Measurements from ENCODE around the gene GFOD2. TPM values are rescaled to one million over a fixed set of nuclear protein-coding genes. Genes with fewer than 3 reads are reported as not detected.

GFOD2 gene
- total and polyA plus RNA-seq, 2 of the 13 experiments (the other 11 are each of a cell fraction or from before 2014, with no cell fraction given), result 11.1 to 17.2 TPM

DNA sequence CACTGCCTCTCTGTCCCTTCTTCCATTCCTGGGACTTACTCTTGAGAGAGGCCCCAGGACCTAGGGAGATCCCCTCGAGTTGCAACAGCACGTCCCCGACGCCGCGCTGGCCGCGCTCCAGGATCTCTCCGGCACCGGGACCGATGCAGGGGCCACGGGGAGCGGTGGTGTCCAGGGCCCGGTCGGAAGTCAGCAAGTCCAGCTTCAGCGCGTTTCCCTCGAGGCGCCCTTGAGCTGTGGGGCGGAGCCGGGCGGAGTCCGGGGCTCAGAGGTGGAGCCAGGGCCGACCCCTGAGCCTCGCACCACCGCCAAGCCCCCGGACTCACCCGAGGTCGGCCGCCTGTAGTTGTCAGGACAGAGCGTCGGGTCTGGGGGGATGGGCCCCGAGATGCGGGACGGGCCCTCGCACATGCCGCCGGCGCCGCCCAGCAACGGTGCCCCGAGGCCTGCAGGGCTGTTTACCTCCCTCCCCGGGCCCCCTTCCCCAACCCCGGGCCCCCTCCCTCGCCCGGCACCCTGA, 53.0 kb downstream of the GFOD2 start (continued):
- TF ChIP-seq, protein P1, sequence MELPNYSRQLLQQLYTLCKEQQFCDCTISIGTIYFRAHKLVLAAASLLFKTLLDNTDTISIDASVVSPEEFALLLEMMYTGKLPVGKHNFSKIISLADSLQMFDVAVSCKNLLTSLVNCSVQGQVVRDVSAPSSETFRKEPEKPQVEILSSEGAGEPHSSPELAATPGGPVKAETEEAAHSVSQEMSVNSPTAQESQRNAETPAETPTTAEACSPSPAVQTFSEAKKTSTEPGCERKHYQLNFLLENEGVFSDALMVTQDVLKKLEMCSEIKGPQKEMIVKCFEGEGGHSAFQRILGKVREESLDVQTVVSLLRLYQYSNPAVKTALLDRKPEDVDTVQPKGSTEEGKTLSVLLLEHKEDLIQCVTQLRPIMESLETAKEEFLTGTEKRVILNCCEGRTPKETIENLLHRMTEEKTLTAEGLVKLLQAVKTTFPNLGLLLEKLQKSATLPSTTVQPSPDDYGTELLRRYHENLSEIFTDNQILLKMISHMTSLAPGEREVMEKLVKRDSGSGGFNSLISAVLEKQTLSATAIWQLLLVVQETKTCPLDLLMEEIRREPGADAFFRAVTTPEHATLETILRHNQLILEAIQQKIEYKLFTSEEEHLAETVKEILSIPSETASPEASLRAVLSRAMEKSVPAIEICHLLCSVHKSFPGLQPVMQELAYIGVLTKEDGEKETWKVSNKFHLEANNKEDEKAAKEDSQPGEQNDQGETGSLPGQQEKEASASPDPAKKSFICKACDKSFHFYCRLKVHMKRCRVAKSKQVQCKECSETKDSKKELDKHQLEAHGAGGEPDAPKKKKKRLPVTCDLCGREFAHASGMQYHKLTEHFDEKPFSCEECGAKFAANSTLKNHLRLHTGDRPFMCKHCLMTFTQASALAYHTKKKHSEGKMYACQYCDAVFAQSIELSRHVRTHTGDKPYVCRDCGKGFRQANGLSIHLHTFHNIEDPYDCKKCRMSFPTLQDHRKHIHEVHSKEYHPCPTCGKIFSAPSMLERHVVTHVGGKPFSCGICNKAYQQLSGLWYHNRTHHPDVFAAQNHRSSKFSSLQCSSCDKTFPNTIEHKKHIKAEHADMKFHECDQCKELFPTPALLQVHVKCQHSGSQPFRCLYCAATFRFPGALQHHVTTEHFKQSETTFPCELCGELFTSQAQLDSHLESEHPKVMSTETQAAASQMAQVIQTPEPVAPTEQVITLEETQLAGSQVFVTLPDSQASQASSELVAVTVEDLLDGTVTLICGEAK (IDR thresholded peaks at IDR 0.05), result no peak
- TF ChIP-seq, protein P1 (CRISPR knock-in tag; IDR thresholded peaks at IDR 0.05), result 0 out of 2 replicates have a peak, but pooled peaks have one; percentile 38
- TF ChIP-seq NR2F6 (IDR thresholded peaks at IDR 0.05), result no peak
- TF ChIP-seq NR2F6 (CRISPR knock-in tag; IDR thresholded peaks at IDR 0.05), result 0 out of 2 replicates have a peak, but pooled peaks have one; percentile 12
- no peak for TF ChIP-seq SP140L (CRISPR knock-in tag; IDR thresholded peaks at IDR 0.05; ENCODE audit: borderline replicate concordance)
- TF ChIP-seq, protein P2, sequence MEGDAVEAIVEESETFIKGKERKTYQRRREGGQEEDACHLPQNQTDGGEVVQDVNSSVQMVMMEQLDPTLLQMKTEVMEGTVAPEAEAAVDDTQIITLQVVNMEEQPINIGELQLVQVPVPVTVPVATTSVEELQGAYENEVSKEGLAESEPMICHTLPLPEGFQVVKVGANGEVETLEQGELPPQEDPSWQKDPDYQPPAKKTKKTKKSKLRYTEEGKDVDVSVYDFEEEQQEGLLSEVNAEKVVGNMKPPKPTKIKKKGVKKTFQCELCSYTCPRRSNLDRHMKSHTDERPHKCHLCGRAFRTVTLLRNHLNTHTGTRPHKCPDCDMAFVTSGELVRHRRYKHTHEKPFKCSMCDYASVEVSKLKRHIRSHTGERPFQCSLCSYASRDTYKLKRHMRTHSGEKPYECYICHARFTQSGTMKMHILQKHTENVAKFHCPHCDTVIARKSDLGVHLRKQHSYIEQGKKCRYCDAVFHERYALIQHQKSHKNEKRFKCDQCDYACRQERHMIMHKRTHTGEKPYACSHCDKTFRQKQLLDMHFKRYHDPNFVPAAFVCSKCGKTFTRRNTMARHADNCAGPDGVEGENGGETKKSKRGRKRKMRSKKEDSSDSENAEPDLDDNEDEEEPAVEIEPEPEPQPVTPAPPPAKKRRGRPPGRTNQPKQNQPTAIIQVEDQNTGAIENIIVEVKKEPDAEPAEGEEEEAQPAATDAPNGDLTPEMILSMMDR (CRISPR knock-in tag; IDR thresholded peaks at IDR 0.05), result peak; percentile 44
- TF ChIP-seq FOXO1 (CRISPR knock-in tag; IDR thresholded peaks at IDR 0.05), result no peak
- TF ChIP-seq ZNF577 (CRISPR knock-in tag; IDR thresholded peaks at IDR 0.05; ENCODE audit: borderline replicate concordance, low read depth), result no peak
- TF ChIP-seq, protein P3, sequence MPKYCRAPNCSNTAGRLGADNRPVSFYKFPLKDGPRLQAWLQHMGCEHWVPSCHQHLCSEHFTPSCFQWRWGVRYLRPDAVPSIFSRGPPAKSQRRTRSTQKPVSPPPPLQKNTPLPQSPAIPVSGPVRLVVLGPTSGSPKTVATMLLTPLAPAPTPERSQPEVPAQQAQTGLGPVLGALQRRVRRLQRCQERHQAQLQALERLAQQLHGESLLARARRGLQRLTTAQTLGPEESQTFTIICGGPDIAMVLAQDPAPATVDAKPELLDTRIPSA (CRISPR knock-in tag; IDR thresholded peaks at IDR 0.05; ENCODE audit: borderline replicate concordance), result no peak
- no peak for TF ChIP-seq ZNF382 (CRISPR knock-in tag; IDR thresholded peaks at IDR 0.05; ENCODE audit: borderline replicate concordance)
- TF ChIP-seq ZNF883 (CRISPR knock-in tag; IDR thresholded peaks at IDR 0.05; ENCODE audit: not compliant biosample characterization), result no peak
- no peak for TF ChIP-seq BHLHE40 (IDR thresholded peaks at IDR 0.05; ENCODE audit: low read length)
- no peak for TF ChIP-seq HNRNPK (IDR thresholded peaks at IDR 0.05; ENCODE audit: low read depth, low read length, poor library complexity, severe bottlenecking)
- TF ChIP-seq, protein P4, sequence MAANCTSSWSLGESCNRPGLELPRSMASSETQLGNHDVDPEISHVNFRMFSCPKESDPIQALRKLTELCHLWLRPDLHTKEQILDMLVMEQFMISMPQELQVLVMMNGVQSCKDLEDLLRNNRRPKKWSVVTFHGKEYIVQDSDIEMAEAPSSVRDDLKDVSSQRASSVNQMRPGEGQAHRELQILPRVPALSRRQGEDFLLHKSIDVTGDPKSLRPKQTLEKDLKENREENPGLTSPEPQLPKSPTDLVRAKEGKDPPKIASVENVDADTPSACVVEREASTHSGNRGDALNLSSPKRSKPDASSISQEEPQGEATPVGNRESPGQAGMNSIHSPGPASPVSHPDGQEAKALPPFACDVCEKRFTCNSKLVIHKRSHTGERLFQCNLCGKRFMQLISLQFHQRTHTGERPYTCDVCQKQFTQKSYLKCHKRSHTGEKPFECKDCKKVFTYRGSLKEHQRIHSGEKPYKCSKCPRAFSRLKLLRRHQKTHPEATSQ (CRISPR knock-in tag; IDR thresholded peaks at IDR 0.05; ENCODE audit: borderline replicate concordance), result no peak
